T follicular helper cell (primary cell): ENCODE data around the gene MAPK8IP1.
A peak's percentile ranks its signal among the peaks of the same experiment; 100 is the strongest.
"Not testable (repeated sequence)": the region's sequence is repeated elsewhere in the genome, so short reads cannot be mapped to it uniquely, and the experiment has no call there.

ENCODE experiments used
- DNase-seq: peaks from one replicate; pipeline ENCODE4 v3.0.0-alpha.2; 2020; ENCODE audit warnings: low read depth
- total RNA-seq, 2 experiments: gene quantifications; one replicate each; lab custom pipeline; 2026; lab: John Stamatoyannopoulos, UW

Gene MAPK8IP1
- 1.00 to 2.5 reads per million in 2 experiments for total RNA-seq

GRCh38 chr11:45885274-45885920 lies at the start of gene MAPK8IP1:
Gene MAPK8IP1, plus strand, starts transcription at chr11:45885651. Its CDS starts 170 bp downstream, at chr11:45885821.
- peak; percentile 39 for DNase-seq

- no peak for DNase-seq
These were observed 46.2 kb upstream of the MAPK8IP1 start for GRCh38 chr11:45839204-45839603.

DNA sequence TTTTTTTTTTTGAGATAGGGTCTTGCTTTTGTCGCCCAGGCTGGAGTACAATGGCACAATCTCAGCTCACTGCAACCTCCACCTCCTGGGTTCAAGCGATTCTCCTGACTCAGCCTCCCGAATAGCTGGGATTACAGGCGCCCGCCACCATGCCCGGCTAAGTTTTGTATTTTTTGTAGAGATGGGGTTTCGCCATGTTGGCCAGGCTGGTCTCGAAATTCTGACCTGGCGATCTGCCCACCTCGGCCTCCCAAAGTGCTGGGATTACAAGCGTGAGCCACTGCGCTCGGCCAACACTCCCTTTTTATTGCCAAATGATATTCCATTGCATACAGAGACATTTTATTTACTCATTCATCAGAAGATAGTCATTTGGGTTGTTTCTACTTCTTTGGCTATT lies 45.2 kb upstream of the MAPK8IP1 start:
- not testable (repeated sequence) for DNase-seq

GRCh38 chr11:45843158-45843924 lies 42.1 kb upstream of the MAPK8IP1 start:
- DNase-seq, result peak; percentile 89

- DNase-seq, result no peak
These were observed 40.5 kb upstream of the MAPK8IP1 start for GRCh38 chr11:45844822-45845578.

- DNase-seq, result no peak
These were observed 39.2 kb upstream of the MAPK8IP1 start for GRCh38 chr11:45846174-45846675.

DNA sequence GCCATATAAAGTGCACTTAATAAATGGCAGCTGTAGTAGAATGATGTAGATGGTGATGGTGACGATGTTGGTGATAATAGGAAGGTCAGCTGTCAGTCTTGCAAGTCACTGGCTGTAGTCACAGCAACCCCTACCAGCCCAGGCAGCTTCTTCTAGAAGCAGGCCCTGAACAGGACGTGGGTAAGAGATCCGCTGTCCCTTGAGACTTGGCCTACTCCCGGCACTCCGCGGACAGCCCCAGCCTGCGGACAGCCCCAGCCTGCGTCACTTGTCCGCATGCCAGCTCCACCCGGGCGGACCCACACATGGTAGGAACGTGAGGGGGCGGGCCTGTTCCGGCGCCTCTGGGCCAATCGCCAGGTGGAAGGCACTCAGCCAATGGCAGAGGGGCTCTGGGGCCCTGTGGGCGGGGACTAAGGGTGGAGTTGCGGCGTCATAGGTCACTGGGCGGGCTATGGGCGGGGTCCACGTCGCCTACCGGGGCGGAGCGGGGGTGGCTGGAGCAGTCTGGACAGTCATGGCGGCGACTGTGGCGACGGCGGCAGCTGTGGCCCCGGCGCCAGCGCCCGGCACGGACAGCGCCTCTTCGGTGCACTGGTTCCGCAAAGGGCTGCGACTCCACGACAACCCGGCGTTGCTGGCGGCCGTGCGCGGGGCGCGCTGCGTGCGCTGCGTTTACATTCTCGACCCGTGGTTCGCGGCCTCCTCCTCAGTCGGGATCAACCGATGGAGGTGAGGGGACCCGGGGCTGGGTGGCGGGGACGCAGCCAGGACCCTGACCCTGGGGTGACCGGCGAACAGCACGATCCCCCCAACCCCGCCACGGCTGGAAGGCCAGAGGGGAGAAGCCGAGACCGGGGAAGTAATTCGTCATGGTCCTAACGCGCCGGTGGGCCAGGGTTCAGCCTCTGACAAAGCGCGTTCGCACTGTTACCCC lies 38.2 kb upstream of the MAPK8IP1 start, which contains the start of gene CRY2:
TSS of gene CRY2 (plus strand) at position 502 of the 937 bp plus-strand sequence. CDS start at position 518, 16 bp downstream.
- peak; percentile 98 for DNase-seq

- peak; percentile 12 for DNase-seq
These were observed 37.5 kb upstream of the MAPK8IP1 start for GRCh38 chr11:45847911-45848316.

GRCh38 chr11:45848654-45849081 lies 36.8 kb upstream of the MAPK8IP1 start:
- no peak for DNase-seq

DNA sequence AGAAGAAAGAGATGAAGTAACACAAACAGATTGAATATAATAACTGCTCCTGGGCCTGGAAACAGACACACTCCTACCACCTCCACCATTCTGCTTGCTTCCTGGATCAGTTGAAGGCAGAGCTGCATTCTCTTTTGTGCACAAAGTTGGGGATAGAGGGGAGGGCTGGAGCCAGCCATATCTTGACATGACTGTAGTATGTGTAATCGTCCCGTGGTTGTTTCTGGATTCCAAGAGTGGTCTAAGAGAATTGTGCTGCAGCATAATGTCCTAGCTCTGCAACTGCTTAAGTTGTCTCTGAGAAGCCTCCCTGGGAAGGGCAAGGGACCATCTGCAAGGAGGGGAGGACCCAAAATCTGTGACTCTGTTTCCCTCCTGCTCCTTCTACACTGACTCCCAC lies 35.0 kb upstream of the MAPK8IP1 start:
- DNase-seq, result no peak

GRCh38 chr11:45851228-45851627 lies 34.2 kb upstream of the MAPK8IP1 start:
- DNase-seq, result no peak

DNA sequence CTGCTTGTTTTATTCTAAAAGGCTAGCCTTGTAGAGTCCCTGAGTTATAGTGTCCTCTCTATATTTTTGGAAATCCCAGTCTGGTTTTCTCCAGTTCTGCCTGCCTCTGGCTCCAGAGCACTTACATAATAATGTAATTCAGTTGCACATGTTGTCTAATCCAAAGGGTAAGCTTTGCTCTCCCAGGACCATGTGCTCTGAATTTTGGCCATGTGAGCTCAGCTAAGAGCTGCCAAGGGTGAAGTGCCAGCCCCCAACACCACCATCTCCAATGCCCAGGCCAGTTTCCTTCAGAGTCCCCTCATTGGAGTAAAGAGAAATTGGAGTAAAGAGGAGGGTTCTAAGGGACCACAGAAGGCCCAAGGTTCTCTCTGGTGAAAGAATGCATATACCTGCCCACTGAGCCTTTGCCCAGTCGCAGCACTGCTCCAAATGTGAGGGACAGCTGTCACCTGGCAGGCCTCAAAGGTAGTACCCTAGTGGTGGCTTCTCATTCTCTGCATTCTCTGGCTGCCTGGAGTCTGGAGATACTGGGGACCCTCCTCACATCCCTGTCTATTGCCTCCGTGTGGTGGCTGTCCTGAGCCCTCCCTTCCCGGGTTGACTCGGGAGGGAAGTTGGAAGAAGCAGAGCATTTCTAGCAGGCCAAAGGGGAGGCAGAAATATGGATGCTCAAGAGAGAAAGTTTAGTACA lies 33.3 kb upstream of the MAPK8IP1 start:
- no peak for DNase-seq

DNA sequence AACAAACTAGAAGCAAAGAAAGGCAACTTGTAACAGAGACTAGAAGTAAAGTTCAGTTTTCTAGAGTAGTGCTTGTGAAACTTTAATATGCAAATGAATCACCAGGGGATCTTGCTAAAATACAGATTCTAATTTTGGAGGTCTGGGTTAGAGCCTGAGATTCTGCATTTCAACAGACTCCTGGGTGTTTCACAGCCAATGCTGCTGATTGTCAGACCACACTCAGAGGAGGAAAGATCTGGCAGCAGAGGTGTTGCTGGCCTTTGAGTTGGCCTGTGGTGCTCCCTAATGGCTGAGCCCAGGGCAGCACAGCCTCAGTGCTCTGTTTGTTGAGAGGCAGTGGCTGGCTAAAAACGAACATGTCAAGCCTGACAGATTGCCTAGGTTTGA lies 32.7 kb upstream of the MAPK8IP1 start:
- DNase-seq, result no peak

DNA sequence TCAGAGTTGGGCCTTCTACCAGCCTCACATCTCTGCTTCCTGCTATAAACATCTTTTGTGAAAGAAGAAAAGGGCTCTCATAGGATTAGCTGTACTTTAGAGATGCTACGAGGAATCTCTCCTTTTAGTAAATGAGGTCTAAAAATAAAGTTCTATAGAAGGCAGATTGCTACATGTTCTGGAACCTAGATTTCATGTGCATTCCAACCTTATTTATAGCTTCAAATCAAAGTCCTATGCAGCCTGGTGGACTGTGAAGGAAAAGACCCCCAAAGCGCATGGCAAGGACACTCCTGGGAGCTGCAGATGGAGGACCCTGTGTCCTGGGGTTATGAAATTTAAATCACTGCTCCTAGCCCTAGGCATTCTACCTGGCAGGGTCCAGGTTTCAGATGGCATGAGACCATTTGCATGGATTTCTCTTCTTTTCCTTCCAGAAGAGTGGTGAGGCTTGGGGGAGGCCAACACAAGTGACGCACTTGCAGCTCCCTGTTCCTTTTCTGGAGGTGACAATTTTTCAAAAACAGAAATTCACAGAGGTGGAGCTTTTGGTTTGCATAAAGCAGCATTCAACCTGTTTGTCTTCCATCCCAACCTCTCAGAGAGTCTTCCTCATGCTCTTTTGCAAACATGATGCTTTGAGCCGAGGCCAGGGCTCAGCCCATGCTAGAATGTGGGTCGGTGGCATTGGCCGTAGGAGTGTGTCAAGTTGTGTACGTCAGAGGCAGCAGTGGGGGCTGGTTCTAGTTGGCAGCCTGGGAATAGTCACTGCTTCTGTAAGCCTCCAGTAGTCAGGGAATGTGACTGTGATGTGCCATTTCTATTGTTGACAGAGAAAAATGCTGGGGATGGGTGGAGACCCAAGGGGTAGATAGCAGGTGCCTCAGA lies 31.9 kb upstream of the MAPK8IP1 start:
- no peak for DNase-seq

GRCh38 chr11:45855308-45855707 lies 30.1 kb upstream of the MAPK8IP1 start:
- no peak for DNase-seq

- no peak for DNase-seq
These were observed 29.4 kb upstream of the MAPK8IP1 start for GRCh38 chr11:45856044-45856468.

- DNase-seq, result no peak
These were observed 27.4 kb upstream of the MAPK8IP1 start for GRCh38 chr11:45857961-45858474.

GRCh38 chr11:45858751-45859398 lies 26.6 kb upstream of the MAPK8IP1 start:
- no peak for DNase-seq
